Stimulated activated CD4-positive, alpha-beta T cell treated with anti-CD3 and anti-CD28 coated beads, Interleukin-15, amount 100 ng/mL, for 24 hours (primary cell): ENCODE measurements around the gene FAM83D.
"Not testable (repeated sequence)": the region's sequence is repeated elsewhere in the genome, so short reads cannot be mapped to it uniquely, and the experiment has no call there.

Source experiments
- DNase-seq: peaks from one replicate; pipeline ENCODE4 v3.0.0-alpha.2; 2020

The FAM83D gene

GRCh38 chr20:38937000-38937399 is 10.8 kb downstream of the FAM83D start:
- no peak for DNase-seq

GRCh38 chr20:38937978-38938473 is 11.8 kb downstream of the FAM83D start:
- no peak for DNase-seq

GRCh38 chr20:38939686-38940085 is 13.5 kb downstream of the FAM83D start:
- DNase-seq: no peak

GRCh38 chr20:38940644-38941043 is 14.4 kb downstream of the FAM83D start:
- DNase-seq: no peak

GRCh38 chr20:38941726-38942389 is 15.6 kb downstream of the FAM83D start:
- DNase-seq: no peak

- no peak for DNase-seq
Measured at GRCh38 chr20:38945012-38945411, 18.8 kb downstream of the FAM83D start.

GRCh38 chr20:38946836-38947235 is 20.6 kb downstream of the FAM83D start:
- no peak for DNase-seq

GRCh38 chr20:38947931-38948362 is 21.7 kb downstream of the FAM83D start:
- DNase-seq: no peak

GRCh38 chr20:38950254-38950653 is 24.0 kb downstream of the FAM83D start:
- no peak for DNase-seq

GRCh38 chr20:38951611-38952010 is 25.4 kb downstream of the FAM83D start:
- DNase-seq: no peak

- DNase-seq: no peak
Measured at GRCh38 chr20:38952153-38952552, 25.9 kb downstream of the FAM83D start.

- no peak for DNase-seq
Measured at GRCh38 chr20:38953630-38954340, 27.6 kb downstream of the FAM83D start.

GRCh38 chr20:38957235-38957876 is 31.1 kb downstream of the FAM83D start:
- DNase-seq: no peak

GRCh38 chr20:38957915-38958485 is 31.8 kb downstream of the FAM83D start:
- DNase-seq: no peak

GRCh38 chr20:38960187-38960687 is 34.0 kb downstream of the FAM83D start:
- not testable (repeated sequence) for DNase-seq

- DNase-seq: peak; percentile 55
Measured at GRCh38 chr20:38961530-38962043, 35.4 kb downstream of the FAM83D start.

GRCh38 chr20:38962044-38962927 is 36.1 kb downstream of the FAM83D start, which contains the start of gene DHX35:
Gene DHX35, plus strand, starts transcription at chr20:38962344. Its CDS starts 24 bp downstream, at chr20:38962368.
- peak; percentile 99 for DNase-seq

- DNase-seq: no peak
Measured at GRCh38 chr20:38962928-38963401, 36.7 kb downstream of the FAM83D start.

- DNase-seq: no peak
Measured at GRCh38 chr20:38963745-38964144, 37.5 kb downstream of the FAM83D start.

- no peak for DNase-seq
Measured at GRCh38 chr20:38965264-38965663, 39.0 kb downstream of the FAM83D start.

- DNase-seq: no peak
Measured at GRCh38 chr20:38968090-38968489, 41.9 kb downstream of the FAM83D start.

- no peak for DNase-seq
Measured at GRCh38 chr20:38969708-38970107, 43.5 kb downstream of the FAM83D start.
